Spinal cord (tissue), 10 donors: ENCODE data around the gene MLLT1. TPM values are rescaled to one million over a fixed set of nuclear protein-coding genes. Genes with fewer than 3 reads are reported as not detected.
"Not testable (repeated sequence)": the region's sequence is repeated elsewhere in the genome, so short reads cannot be mapped to it uniquely, and the experiment has no call there.

Source experiments
- DNase-seq, 6 donors: peaks; one replicate each; pipeline versions ENCODE4 v3.0.0 to v3.0.0-alpha.2; 2013 to 2015; ENCODE audit warnings: low spot score in 6 of 6, low read depth in 4 of 6
- H3K27ac ChIP-seq: one replicate; pipeline ENCODE4 v1.5.1; 2013; ENCODE audit warnings: low read depth, low read length, control low read depth
- H3K27me3 ChIP-seq: one replicate; pipeline ENCODE4 v1.6.1; 2013; ENCODE audit warnings: low read length; ENCODE audit not compliant: control insufficient read depth, insufficient read depth
- H3K36me3 ChIP-seq: one replicate; pipeline ENCODE4 v1.6.1; 2013; ENCODE audit warnings: low read length; ENCODE audit not compliant: control insufficient read depth, insufficient read depth
- H3K4me1 ChIP-seq: one replicate; pipeline ENCODE4 v1.6.1; 2013; ENCODE audit warnings: low read length; ENCODE audit not compliant: control insufficient read depth, insufficient read depth
- H3K4me3 ChIP-seq: one replicate; pipeline ENCODE4 v1.5.1; 2013; ENCODE audit warnings: low read depth, low read length, control low read depth
- H3K9me3 ChIP-seq: one replicate; pipeline ENCODE4 v1.6.1; 2013; ENCODE audit warnings: low read length; ENCODE audit not compliant: control insufficient read depth, insufficient read depth
- WGBS: methylation state at CpG from one replicate; pipeline ENCODE4 v1.1.5; 2013; ENCODE audit warnings: missing lambda C conversion rate; ENCODE audit not compliant: insufficient coverage; 5-methylcytosine and 5-hydroxymethylcytosine counted together
- long read RNA-seq, 4 donors: transcript quantifications; one replicate each; lab custom pipeline, GENCODE V29; 2026
- polyA plus RNA-seq, 2 donors: library from polyadenylated mRNA; unstranded; fragments of 120-200 nt; gene quantifications; one replicate each; pipeline ENCODE4 v1.2.1, GENCODE V29; 2013; ENCODE audit not compliant: insufficient read length in 2 of 2
- total RNA-seq, 2 donors: library from RNA; depleted of rRNA in 1 of 2; stranded (reverse); fragments of 120-200 nt in 1 of 2; fragments of >200 nt in 1 of 2; gene quantifications; one replicate each; pipeline versions ENCODE4 v1.2.3 to v1.2.4, GENCODE V29; 2013 to 2014
- donor health status: healthy.

The MLLT1 gene, protein sequence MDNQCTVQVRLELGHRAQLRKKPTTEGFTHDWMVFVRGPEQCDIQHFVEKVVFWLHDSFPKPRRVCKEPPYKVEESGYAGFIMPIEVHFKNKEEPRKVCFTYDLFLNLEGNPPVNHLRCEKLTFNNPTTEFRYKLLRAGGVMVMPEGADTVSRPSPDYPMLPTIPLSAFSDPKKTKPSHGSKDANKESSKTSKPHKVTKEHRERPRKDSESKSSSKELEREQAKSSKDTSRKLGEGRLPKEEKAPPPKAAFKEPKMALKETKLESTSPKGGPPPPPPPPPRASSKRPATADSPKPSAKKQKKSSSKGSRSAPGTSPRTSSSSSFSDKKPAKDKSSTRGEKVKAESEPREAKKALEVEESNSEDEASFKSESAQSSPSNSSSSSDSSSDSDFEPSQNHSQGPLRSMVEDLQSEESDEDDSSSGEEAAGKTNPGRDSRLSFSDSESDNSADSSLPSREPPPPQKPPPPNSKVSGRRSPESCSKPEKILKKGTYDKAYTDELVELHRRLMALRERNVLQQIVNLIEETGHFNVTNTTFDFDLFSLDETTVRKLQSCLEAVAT
- total RNA-seq, result 10 to 100 TPM; 11.5 to 32.4 TPM
- 100 to 1,000 TPM; 129 to 132 TPM for polyA plus RNA-seq
- long read RNA-seq, donor 1, transcript MLLT1-202 (6 exons, 637 nt), result major isoform, 8 of 19 reads
- long read RNA-seq, donor 1, partial matches to known transcripts, result 5 of 19 reads
- long read RNA-seq, donor 1, other reads (novel, unspliced or antisense), result 6 of 19 reads
- long read RNA-seq, donor 2, partial matches to known transcripts, result 5 of 8 reads
- long read RNA-seq, donor 2, other reads (novel, unspliced or antisense), result 0 of 8 reads
- long read RNA-seq, donor 3, transcript MLLT1-202 (6 exons, 637 nt), result major isoform, 10 of 24 reads
- long read RNA-seq, donor 3, partial matches to known transcripts, result 8 of 24 reads
- long read RNA-seq, donor 3, other reads (novel, unspliced or antisense), result 6 of 24 reads
- long read RNA-seq, donor 4, full-length matches to known transcripts, result 8 of 14 reads
- long read RNA-seq, donor 4, partial matches to known transcripts, result 6 of 14 reads
- long read RNA-seq, donor 4, other reads (novel, unspliced or antisense), result 0 of 14 reads

GRCh38 chr19:6279931-6280591 lies at the start of gene MLLT1:
MLLT1 (minus strand) TSS chr19:6279975; CDS start chr19:6279784, 191 bp downstream.
- H3K9me3 ChIP-seq, result no peaks in the 10 kb centered on the region
- WGBS, result 2% methylated on average over 62 of the region's 66 CpGs
- DNase-seq, result peak; percentile 76 to 99 (median 93)
- H3K4me1 ChIP-seq, result peaks cover 42% of the 10 kb centered on the region
- no peaks in the 10 kb centered on the region for H3K27me3 ChIP-seq
- peak within 1 kb of the TSS; percentile 71 for H3K4me3 ChIP-seq
- no peak within 1 kb of the TSS for H3K27ac ChIP-seq
- peaks cover 16% of the 10 kb centered on the region for H3K36me3 ChIP-seq

DNA sequence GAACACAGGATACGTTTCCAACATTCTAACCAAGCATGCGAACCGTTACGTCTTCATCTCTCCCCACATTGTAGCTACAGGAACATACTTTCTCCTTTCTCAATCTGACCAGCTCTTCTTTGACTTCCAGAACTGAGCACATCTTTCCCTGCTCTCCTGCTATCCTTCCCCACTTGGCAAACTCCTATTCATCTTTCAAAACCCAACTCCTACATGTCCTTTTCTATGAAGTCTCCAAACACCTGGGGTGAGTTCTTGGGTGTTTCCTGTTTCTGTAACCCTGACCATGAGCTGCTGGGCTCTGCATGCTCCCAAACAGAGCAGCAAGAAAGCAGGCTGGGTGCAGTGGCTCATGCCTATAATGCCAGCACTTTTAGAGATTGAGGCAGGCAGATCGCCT lies 47.0 kb upstream of the MLLT1 start:
- WGBS, result 89% methylated on average over 5 of the region's 5 CpGs
- no peaks in the 10 kb centered on the region for H3K36me3 ChIP-seq
- H3K27me3 ChIP-seq, result no peaks in the 10 kb centered on the region
- no peak for DNase-seq
- no peaks in the 10 kb centered on the region for H3K9me3 ChIP-seq
- H3K4me1 ChIP-seq, result no peaks in the 10 kb centered on the region
- no peak overlapping the region for H3K4me3 ChIP-seq
- no peak overlapping the region for H3K27ac ChIP-seq

- Histone ChIP-seq H3K4me1 (no peaks in the 10 kb centered on the region), H3K4me3 (no peak overlapping the region), H3K36me3 (no peaks in the 10 kb centered on the region), H3K27ac (no peak overlapping the region), H3K27me3 (no peaks in the 10 kb centered on the region), H3K9me3 (no peaks in the 10 kb centered on the region)
- no peak for DNase-seq
- WGBS, result 58% methylated on average over 3 of the region's 4 CpGs
These were observed 45.8 kb upstream of the MLLT1 start for GRCh38 chr19:6325614-6326013.

- no peak for DNase-seq
- H3K4me3 ChIP-seq, result no peak overlapping the region
- no peaks in the 10 kb centered on the region for H3K4me1 ChIP-seq
- no peak overlapping the region for H3K27ac ChIP-seq
- H3K27me3 ChIP-seq, result no peaks in the 10 kb centered on the region
- 71% methylated on average over 4 of the region's 4 CpGs for WGBS
- no peaks in the 10 kb centered on the region for H3K9me3 ChIP-seq
- no peaks in the 10 kb centered on the region for H3K36me3 ChIP-seq
These were observed 45.0 kb upstream of the MLLT1 start for GRCh38 chr19:6324757-6325156.

GRCh38 chr19:6322284-6322683 lies 42.5 kb upstream of the MLLT1 start:
- no peak for DNase-seq
- H3K36me3 ChIP-seq, result no peaks in the 10 kb centered on the region
- H3K9me3 ChIP-seq, result no peaks in the 10 kb centered on the region
- H3K4me3 ChIP-seq, result no peak overlapping the region
- WGBS, result 13% methylated on average over 1 of the region's 3 CpGs
- no peak overlapping the region for H3K27ac ChIP-seq
- no peaks in the 10 kb centered on the region for H3K27me3 ChIP-seq
- H3K4me1 ChIP-seq, result no peaks in the 10 kb centered on the region

DNA sequence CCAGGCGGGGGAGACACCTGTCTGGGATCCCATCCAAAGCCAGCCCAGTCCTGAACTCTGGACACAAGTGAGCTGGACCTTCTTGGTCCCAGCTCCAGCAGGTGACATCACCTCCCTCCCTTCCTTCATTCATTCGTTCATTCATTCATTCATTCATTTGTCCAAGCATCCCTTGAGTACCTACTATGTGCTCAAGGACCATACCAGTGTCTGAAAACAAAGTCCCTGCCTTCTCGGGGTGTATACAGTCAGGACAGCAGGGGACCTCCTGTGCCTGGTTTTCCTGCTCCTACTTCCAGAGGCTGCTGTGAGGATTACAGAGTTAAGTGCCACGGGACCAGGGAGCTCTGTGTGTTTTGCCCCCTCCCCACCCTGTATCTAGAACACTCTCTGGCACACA lies 39.6 kb upstream of the MLLT1 start:
- Histone ChIP-seq H3K4me1 (no peaks in the 10 kb centered on the region), H3K27ac (no peak overlapping the region), H3K9me3 (no peaks in the 10 kb centered on the region), H3K27me3 (no peaks in the 10 kb centered on the region), H3K4me3 (no peak overlapping the region), H3K36me3 (no peaks in the 10 kb centered on the region)
- no peak for DNase-seq
- WGBS, result 55% methylated on average over 2 of the region's 4 CpGs

DNA sequence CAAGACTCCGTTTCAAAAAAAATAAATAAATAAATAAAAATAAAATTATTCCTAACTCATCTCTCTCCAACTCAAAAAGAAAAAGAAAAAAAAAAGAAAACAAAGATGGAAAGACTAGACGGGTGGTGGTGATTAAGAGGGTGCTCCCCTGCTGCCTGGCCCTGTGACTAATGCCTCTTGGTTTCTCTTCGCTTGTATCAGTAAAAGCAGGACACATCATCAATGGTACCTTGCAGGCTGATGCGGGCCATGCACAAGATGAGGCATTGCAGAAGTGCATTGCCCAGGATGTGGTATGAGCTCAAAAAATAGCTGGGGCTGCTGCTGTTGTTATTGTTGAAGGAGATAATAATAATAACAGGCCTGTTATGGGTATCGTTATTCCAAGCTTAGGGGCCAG lies 39.0 kb upstream of the MLLT1 start:
- H3K4me3 ChIP-seq, result no peak overlapping the region
- H3K27ac ChIP-seq, result no peak overlapping the region
- no peak for DNase-seq
- 93% methylated on average over 3 of the region's 5 CpGs for WGBS
- H3K36me3 ChIP-seq, result no peaks in the 10 kb centered on the region
- no peaks in the 10 kb centered on the region for H3K9me3 ChIP-seq
- H3K27me3 ChIP-seq, result no peaks in the 10 kb centered on the region
- H3K4me1 ChIP-seq, result no peaks in the 10 kb centered on the region

DNA sequence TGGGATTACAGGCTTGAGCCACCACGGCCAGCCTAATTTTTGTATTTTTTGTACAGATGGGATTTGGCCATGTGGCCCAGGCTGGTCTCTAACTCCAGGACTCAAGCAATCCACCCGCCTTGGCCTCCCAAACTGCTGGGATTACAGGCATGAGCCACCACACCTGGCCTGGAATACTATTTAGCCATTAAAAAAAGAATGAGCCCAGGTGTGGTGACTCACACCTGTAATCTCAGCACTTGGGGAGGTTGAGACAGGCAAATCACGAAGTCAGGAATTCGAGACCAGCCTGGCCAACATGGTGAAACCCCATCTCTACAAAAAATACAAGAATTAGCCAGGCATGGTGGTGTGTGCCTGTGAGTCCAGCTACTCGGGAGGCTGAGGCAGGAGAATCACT lies 35.9 kb upstream of the MLLT1 start:
- not testable (repeated sequence) for H3K27ac ChIP-seq
- WGBS, result 86% methylated on average over 5 of the region's 5 CpGs

GRCh38 chr19:6313398-6313969 lies 33.7 kb upstream of the MLLT1 start:
- no peaks in the 10 kb centered on the region for H3K27me3 ChIP-seq
- no peak overlapping the region for H3K27ac ChIP-seq
- H3K9me3 ChIP-seq, result no peaks in the 10 kb centered on the region
- no peak overlapping the region for H3K4me3 ChIP-seq
- DNase-seq, result no peak
- WGBS, result 89% methylated on average over 1 of the region's 5 CpGs
- H3K36me3 ChIP-seq, result no peaks in the 10 kb centered on the region
- H3K4me1 ChIP-seq, result no peaks in the 10 kb centered on the region

More for the DNA sequence above, 35.9 kb upstream of the MLLT1 start:
- H3K36me3 ChIP-seq, DNase-seq, H3K9me3 ChIP-seq, H3K27me3 ChIP-seq, H3K4me3 ChIP-seq, H3K4me1 ChIP-seq: not testable (repeated sequence)
